Fibroblast of skin of right quadriceps (primary cell): Measurements from ENCODE around the gene CHMP1B.

Experiments
- DNase-seq: peaks from one replicate; pipeline ENCODE4 v3.0.0-alpha.2; 2013

Gene CHMP1B, protein sequence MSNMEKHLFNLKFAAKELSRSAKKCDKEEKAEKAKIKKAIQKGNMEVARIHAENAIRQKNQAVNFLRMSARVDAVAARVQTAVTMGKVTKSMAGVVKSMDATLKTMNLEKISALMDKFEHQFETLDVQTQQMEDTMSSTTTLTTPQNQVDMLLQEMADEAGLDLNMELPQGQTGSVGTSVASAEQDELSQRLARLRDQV

DNA sequence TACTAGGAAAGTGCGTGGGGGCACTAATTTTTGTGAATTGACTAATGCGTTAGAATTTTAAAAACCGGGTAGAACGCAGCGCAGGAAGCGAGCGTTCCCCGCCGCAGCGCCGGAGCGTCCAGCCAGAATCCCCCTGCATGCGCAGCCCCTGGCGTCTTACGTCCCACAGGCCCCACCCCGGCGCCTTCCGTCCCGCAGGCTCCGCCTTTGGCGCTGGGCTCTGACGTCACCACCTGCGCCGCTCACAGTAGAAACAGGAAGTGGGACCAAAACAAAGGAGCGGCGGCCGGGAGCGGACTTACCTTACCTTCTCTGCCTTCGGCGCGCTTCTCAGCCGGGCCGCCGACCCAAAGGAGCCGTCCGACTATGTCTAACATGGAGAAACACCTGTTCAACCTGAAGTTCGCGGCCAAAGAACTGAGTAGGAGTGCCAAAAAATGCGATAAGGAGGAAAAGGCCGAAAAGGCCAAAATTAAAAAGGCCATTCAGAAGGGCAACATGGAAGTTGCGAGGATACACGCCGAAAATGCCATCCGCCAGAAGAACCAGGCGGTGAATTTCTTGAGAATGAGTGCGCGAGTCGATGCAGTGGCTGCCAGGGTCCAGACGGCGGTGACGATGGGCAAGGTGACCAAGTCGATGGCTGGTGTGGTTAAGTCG is at the start of gene CHMP1B:
Gene CHMP1B (plus strand): TSS at position 268 of the 660 bp plus-strand sequence. CDS start 99 bp downstream, at position 367.
- DNase-seq: peak; percentile 97

DNA sequence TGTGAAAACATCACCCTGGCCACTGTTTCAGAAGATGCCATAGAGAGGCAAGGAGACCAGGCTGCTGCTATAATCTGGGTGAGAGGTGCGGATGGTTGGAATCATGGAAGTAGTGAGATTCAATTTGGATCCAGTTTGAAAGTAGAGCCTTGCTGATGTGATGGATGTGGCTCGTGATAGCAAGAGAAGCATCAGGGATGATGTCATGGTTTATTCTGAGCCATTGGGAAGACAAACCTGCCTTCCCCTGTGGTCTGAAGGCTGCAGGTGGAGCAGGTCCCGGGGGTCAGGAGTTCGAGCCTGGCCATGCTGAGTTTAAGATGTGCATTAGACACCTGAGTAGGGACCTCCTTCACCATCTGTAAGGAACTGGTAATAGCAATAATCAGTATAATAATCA is 49.6 kb upstream of the CHMP1B start:
- DNase-seq: no peak

DNA sequence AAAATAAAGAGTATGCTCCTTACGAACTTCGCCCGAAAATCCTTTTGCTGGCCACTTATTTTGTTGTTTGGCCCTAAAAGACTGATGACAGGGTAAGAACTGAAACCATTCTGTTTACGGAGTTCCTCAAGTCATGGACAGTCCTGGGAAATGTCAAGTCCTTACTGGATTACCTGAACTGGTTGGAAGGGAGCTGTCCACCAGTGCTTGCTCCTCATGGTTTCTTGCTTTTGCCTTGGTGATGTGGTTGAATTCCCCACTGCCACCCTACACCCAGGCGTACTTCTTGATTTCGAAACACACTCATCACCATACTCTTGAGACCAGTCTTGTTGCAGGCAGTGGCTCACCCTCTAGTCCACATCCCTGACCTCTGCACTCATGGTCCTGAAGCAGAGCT is 49.1 kb upstream of the CHMP1B start:
- DNase-seq: no peak

DNA sequence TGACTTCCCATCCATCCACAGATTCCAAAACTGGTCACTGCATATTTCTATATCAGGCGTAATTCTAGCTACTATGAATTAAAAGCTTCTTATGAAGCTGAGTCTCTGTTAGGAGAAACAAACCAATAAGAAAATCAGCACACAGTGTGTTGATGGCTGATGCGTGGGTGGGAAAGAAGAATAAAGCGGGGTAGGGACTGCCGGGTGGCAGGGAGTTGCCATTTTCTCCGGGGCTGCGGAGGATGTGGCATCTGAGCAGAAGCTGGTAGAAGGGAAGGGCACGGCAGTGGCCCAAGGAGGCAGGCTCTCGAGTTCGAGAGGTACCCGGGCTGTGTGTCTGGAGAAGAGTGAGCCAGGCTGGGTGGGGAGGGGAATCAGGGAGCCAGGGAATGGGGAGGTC is 48.6 kb upstream of the CHMP1B start:
- no peak for DNase-seq

DNA sequence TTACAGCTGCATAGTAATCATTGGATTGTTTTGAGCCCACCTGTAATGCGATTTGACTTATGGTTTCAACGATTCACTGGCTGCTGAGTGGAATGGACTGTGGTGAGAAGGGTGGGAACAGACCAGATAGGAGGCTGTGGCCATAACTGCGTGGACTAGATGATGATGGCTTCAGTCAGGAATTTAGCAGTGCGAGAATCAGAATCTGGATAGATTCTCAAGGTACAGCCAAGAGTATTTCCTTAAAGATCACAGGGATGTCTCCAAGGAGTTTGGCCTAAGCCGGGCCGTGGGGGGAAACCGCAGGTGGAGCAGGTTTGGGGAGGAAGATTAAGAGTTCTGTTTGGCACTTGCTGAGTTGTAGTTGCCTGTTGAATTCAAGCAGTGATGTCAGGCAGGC is 44.0 kb upstream of the CHMP1B start:
- DNase-seq: peak; percentile 23

DNA sequence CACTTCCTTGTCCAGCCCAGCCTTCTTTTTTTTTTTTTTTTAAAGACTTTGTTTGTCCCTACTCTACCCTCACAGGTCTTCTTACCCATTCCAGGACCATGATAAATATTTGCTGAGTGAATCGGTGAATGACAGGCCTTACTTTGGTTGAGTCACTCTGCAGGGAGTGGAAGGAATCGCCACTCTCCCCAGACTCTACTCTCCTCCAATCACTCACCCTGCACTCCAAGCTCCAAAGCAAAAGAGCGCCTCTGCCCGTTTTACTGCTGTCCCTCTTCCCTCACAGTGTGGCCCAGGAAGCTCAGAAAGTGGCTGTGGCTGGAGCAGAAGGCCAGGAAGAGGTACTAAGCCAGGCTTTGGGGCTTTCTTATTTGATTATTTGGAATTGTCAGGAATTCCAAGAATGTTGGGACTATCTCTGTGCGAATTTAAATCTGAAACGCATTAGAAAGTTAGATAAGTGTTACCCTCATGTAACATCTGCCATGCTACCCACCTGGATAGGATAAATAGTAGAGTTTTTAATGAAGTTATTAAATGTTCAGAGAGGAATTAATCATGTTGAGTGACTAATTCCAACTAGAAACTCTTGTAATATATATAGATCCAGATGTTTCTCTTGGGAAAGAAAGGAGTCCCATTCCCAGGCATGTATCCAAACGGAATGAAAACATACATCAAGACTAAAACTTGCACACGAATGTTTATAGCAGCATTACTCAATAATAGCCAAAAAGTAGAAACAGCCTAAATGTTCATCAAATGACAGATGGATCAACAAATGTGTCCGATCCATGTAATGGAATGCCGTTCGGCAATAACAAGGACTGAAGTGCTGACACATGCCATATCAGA is 43.0 kb upstream of the CHMP1B start:
- DNase-seq: peak; percentile 61

DNA sequence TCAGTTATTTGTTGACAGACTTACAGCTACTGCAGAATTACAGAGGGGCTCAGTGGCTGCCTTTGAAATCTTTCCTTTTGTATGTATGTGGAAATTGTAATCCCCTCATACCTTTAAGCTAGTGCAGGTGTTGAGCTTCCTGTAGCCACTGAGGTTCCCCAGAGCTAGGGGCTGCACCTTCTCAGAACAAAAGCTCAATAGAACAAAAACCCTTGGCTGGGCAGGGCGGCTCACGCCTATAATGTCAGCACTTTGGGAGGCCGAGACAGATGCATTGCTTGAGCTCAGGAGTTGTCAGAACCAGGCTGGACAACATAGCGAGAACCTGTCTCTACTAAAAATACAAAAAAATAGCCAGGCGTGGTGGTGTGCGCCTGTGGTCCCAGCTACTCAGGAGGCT is 41.3 kb upstream of the CHMP1B start:
- no peak for DNase-seq

DNA sequence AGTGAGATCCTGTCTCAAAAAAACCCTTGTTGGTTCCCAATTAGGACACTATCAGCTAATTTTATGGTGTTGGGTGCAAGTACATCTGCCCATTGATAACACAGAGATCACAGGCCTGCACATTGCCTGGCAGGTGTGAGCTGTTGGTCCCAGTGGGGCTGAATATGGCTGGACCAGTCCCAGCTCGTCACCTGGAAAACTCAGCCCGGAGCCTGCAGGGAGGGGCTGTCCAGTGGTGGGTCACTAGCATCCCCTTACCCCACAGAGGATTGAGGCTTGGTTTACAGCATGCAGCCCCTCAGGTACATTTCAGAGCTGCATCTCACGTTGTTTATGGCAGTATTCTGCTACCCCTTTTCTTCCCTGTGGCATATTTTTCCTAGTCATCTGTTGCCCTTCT is 40.8 kb upstream of the CHMP1B start:
- DNase-seq: no peak

DNA sequence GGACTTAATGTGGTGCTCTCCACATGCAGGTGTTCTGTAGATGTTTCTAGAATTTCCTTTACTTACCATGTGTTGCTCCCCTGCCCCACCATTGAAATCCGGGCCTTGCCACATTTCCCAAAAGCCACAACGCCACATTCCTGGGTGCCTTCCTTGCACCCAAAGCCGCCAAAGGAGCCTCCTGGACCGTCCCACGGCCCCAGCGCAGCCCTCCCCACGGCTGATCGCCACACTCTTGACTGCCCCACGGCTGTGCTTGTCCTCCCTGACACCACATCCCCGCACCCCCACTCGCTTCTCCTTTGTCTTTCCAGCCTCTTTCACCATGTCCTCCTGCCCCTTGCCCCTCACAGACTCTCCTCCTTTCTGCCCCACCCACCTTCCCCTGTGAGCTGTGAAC is 40.2 kb upstream of the CHMP1B start:
- no peak for DNase-seq

DNA sequence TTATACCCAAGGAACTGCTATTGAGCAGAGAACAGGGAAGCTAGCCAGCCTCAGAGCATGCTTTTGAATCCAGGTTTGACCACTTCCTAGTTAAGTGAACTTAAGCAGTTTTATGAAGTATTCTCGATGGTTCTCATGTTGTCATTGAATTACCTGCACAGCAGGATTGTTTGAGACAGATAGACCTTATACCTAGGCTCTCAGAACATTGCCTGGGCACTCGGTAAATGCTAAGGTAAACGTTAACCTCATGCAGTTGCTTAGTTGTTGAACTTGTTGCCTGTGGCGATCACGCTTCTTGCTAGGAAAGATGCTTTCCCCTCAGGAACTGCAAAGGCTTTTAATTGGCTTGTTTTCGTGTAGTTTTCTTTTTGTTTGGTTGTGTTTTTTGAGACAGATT is 34.0 kb upstream of the CHMP1B start:
- no peak for DNase-seq

DNA sequence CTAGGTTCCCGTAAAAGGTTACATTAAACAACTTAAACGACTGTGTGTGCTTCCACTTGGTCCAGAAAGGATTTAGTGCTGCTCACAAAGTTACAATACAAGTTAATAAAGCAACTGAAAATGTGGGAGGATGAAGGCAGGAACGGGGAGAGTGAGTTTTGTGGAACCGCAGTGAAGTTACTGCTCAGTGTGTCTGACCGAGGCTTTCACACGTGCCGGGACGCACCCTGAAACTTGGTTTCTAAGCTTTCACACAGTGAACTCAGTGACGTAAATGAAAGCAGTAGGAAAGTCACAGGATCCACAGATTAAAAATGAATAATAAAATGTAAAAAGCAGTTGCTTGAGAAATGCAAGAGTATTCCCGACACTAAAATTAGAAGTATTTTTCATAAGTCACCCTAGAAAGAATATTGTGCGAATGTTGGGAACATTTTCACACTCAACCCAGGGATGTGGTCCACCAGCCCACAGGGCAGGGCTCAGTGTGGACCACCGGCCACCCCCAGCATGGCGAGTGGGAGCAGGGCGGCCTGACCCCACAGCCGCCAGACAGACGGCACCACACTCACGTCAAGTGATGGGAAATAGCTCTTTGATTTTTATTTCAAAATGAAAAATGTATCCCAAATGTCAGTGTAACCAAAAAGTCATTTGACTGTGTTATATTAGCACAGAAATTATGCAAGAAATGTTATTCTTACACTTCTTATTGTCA is 32.6 kb upstream of the CHMP1B start:
- no peak for DNase-seq

DNA sequence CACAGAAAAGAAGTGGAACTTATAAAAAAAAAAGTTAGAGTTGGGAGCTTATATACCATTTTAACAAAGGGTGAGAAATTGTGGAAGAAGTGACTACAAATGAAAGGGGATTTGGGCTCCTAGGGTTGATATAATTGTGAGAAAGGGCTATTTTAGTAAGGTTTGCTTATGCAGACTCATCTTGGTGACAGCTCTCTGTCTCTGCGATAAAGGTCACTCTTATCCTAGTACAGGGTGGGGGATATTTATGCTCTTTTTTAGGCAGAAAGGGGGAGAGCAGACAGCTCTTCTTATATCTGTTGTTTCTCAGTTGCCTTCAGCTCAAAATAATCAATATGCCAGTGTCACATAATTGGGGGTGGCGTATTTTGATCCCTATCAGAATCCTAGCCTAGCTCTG is 31.3 kb upstream of the CHMP1B start:
- no peak for DNase-seq

DNA sequence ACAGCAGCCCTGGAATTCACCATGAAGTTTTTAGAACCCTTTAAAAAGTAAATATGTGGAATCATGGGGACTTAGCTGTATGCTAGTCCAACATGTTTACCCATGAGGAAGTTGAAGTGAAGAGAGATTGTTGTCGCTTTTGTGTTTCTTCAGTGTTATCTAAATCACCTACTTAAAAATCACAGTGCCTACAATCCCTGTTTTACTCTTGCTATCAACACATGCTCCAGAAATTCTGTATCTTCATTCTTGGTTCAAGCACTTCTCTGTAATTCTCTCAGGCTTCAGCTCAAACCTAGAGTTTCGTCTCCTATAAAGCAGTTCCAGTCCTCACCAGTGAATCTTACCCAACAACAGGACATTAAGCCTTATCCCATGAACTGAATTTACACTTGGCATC is 30.5 kb upstream of the CHMP1B start:
- DNase-seq: no peak

DNA sequence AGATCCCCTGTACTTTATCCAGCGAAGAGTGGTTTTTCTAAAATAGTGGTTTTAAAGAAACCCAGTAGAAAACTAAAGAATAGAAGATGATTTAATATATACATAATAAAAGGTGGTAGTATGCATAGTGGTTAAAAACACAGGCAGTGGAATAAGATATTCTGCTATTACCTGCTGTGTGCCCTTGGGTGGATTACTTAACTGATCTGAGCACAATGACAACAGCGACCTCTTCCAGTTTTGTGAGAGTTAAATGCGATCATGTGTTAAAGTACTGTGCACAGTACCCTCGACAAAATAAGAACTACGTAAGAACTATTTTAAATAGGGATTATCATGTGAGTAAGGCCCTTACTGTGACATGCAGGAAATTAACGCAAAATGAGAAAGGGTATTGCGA is 30.0 kb upstream of the CHMP1B start:
- no peak for DNase-seq

DNA sequence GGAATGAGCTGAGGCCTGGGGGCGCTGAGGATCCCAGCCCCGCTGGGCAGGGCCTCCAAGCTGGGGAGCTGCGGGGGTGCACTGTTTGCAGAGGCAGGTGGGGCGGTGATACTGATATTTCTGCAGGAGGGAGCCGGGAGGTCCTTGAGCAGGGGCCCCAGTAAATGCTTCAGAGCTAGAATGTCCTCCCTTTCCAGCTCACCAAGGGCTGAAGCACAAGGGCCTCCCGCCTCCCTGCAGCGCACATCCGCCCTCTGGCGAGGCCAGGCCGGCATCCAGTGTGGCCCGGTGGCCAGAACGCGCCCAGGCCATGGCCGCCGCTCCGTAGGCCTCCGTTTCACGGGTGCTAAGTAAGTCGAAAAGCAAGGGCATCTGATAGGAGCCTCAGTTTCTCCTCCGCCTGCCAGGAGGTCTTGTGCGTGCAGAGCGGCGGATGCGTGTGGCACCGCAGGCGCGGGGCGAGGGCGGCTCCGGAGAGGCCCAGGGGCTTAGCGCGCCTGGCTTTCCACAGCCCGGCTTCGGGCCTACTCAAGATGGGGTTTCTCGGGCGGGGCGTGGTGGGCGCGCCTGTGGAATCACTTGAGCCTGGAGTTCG is 29.5 kb upstream of the CHMP1B start:
- no peak for DNase-seq

DNA sequence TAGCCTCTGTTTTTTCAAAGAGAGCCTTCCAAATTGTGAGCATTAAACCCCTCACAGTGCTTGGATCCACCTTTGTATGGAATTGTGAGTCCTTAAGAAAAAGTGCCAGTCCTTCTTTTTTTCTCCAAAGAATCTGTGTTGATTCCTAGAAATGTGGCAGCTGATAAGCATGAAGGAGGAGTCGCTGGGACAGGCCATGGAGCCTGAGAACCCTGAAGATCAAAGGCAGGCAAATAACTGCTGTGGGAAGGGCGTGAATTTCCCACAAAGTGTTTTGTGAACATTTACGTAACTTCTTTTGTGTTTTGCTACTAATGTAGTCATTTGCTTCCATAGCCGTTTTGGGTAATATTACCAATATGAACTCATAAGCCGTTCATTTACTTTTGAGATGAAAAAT is 27.7 kb upstream of the CHMP1B start:
- no peak for DNase-seq

DNA sequence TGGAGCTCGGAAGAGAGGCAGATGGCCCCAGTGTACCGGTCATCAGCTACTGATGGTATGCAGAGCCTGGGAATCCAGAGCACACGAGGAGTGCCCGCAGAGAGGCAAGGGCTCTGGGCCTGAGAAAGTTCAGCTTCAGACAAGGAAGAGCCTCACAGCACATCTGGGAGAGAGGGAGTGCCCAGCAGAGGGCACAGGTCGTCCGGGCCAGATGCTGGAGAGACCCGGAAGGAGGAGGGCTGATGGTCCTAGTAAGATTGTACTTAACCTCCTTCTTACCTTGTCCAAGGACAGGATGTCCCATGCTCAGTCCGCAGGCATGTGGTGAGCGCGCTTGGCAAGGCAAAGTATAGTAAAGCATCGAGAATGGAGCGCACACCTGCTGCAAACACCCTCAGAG is 24.4 kb upstream of the CHMP1B start:
- DNase-seq: no peak

DNA sequence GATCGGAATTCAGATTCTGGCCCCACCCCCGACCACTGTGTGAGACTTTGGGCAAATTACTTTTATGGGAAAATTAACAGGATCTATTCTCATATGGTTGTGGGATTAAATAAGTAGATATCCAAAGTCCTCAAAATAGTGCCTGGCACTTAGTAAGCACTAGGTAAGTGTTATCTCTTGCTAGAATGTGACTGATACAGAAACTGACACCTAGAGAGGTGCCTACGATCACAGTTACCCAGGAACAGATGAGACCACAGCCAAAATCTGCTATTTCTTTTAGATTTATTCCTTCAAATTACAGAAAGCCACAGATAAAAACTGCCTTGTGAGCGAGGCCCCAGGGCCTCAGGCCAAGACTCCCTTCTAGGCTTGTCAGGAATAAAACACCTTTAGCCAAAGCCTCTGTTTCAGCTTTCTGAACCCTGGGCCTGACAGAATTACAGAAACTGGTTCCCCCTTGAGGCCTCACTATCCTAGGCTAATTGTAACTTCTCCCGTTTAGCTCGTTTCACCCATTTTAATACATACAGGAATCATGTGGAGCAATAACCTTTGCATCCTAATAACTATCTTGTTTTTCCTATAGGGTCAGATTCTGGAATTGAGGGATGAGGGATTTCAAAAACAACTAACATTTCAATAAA is 22.3 kb upstream of the CHMP1B start:
- DNase-seq: no peak

DNA sequence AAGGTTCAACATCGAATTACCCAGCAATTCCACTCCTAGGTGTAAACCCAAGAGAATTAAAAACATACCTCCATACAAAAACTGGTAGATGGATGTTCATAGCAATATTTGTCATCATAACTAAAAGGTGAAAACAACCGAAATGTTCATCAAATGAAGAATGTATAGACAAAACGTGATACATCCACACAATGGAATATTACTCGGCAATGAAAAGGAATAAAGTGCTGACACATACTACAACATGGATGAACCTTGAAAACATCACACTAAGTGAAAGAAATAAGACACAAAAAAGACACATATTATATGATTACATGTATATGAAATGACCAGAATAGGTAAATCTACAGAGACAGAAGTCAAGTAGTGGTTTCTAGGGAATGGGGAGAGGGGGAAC is 20.6 kb upstream of the CHMP1B start:
- no peak for DNase-seq

DNA sequence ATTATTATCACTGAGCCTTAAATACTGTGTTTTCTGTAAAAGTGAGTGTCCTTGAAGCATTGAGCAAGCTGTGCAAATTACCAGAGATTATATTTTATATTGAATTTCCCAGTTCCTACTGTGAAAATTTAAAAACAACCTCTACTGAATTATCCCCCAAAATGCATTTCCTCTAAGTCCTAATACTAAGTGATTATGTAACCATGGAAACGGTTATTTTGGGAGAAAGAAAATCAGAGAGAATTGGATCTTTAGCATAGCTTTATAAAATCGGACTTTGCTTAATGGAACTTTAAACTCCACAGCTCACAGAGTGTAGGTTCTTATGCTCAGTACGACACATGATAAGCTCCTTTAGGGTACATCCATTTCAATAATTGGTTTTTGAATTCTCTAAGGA is 19.3 kb upstream of the CHMP1B start:
- no peak for DNase-seq

DNA sequence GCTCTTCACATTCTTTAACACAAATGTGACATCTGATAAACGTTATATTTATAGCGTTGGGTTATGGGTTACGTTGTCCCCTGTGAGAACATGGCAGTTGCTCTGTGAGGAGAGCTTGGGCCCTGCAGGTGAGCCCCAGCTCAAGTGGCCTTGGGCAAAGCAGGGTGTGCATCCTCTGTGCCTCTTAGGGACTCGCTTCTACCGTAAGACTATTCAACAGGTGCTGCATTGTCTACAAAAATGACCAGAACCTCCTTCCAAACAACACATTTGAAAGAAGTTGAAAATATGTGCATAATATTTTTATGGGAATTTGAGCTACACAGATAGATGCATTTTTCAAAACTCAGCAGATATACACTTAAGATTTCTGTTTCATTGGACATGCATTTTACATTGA is 16.4 kb upstream of the CHMP1B start:
- DNase-seq: no peak

DNA sequence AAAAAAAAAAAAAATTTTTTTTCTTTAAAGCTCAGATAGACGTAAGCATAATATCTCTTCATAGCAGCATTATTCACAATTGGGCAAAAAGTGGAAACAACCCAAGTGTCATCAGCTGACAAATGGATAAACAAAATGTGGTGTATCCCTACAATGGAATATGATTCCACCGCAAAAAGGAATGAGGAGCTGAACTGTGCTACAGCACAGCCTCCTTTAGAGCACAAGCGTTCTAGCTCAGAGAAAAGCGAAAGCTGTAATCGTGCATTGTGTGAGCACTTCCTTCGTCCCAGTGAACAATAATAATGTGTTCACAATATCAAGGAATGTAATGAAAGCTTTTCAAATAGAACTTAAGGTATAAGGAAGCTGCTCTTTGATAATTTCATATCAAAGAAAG is 11.7 kb upstream of the CHMP1B start:
- no peak for DNase-seq

DNA sequence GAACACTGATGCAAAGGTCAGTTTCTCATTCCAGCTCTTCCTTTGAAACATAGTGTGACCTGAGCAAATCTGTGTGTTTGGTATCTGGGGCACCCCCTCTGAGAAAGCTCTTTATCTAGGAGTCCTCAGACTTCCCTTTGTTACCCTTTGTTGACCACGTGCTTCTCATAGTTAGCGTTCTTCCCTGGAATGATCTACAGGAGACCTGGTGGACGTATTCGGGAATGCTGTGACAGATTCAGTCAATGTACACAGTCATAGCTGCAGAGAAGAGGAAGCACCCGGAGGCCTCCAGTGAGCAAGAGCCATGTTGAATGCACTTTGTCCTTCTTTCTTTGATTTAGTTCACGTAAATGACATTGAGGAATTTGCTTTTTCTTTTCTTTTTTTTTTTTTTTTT is 10.7 kb upstream of the CHMP1B start:
- DNase-seq: no peak
